Tibial nerve (tissue), 4 donors: Measurements from ENCODE around the gene LNX2. TPM values are rescaled to one million over a fixed set of nuclear protein-coding genes. Genes with fewer than 3 reads are reported as not detected.

Source experiments
- DNase-seq, 2 donors: peaks; one replicate each; pipeline ENCODE4 v3.0.0-alpha.2; 2019; ENCODE audit warnings: low spot score in 2 of 2
- H3K27ac ChIP-seq, 4 donors: fragments of 200-600 bp; sonication (generic) in 3 of 4; one replicate each; pipeline ENCODE4 v1.5.1; 2017 to 2019; ENCODE audit warnings: mild to moderate bottlenecking in 1 of 4
- H3K27me3 ChIP-seq, 2 donors: fragments of 200-600 bp; sonication (generic) in 1 of 2; one replicate each; pipeline versions ENCODE4 v1.5.1 to v1.6.0; 2017 to 2019
- H3K36me3 ChIP-seq, 3 donors: fragments of 200-600 bp; sonication (generic); one replicate each; pipeline ENCODE4 v1.5.1; 2018 to 2019
- H3K4me1 ChIP-seq, 4 donors: fragments of 200-600 bp; sonication (generic) in 3 of 4; one replicate each; pipeline ENCODE4 v1.5.1; 2017 to 2019
- H3K4me3 ChIP-seq, 4 donors: fragments of 200-600 bp; sonication (generic) in 3 of 4; one replicate each; pipeline ENCODE4 v1.5.1; 2017 to 2019; ENCODE audit warnings: mild to moderate bottlenecking in 1 of 4, moderate library complexity in 1 of 4
- H3K9me3 ChIP-seq, 4 donors: fragments of 200-600 bp; sonication (generic) in 3 of 4; one replicate each; pipeline ENCODE4 v1.5.1; 2017 to 2019
- EP300 ChIP-seq, 2 donors: sonication (generic); formaldehyde crosslinking; IDR thresholded peaks; one replicate each; pipeline ENCODE4 v1.6.1; 2017; ENCODE audit warnings: antibody characterized with exemption in 2 of 2, mild to moderate bottlenecking in 1 of 2
- POLR2A ChIP-seq, 2 donors: fragments of 450-650 bp; IDR thresholded peaks; one replicate each; pipeline ENCODE4 v1.6.1; 2017; ENCODE audit warnings: antibody characterized with exemption in 2 of 2, mild to moderate bottlenecking in 2 of 2, moderate library complexity in 2 of 2
- WGBS, 2 donors: methylation state at CpG; one replicate each; pipeline ENCODE4 v1.1.5; 2018; 5-methylcytosine and 5-hydroxymethylcytosine counted together
- total RNA-seq, 4 donors: library from RNA; depleted of rRNA; stranded (reverse); fragments of >200 nt; gene quantifications; one replicate each; pipeline ENCODE4 v1.1.0, GENCODE V29; 2016
- TF ChIP-seq, protein P1 (sequence below), 5 experiments: fragments of 200-600 bp in 3 of 5; fragments of 450-650 bp in 2 of 5; sonication (generic) in 3 of 5; IDR thresholded peaks; one replicate each; pipeline ENCODE4 v1.5.1; 2016 to 2019; ENCODE audit warnings: antibody characterized with exemption in 5 of 5, mild to moderate bottlenecking in 3 of 5, moderate library complexity in 2 of 5

The LNX2 gene
- total RNA-seq, 4 donors from 2014 or later = 4.6 to 7.3 (median 6.7) TPM

DNA sequence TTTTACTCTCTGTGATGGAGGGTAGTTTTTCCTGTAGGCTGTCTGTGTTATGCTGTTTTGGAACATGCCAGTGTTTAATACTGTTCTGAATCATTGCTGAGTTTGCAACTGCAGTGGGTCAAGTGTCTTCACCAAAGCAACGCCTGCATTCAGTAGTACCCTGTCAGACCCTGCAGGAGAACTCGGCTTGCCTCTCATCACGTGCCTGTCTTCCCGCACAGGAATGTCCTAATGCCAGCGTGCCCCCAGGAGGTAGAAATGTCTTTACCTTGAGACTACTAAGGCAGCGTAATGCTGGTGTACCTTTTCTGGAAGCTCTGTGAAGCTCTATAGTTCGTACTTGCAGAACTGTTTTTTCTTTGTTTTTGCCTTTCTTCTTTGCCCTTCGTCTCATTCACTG lies 43.6 kb upstream of the LNX2 start:
- Histone ChIP-seq H3K9me3 (no peaks in the 10 kb centered on the region), H3K4me1 (peaks cover 0 to 16% (median 0%) of the 10 kb centered on the region in 4 donors), H3K36me3 (peaks cover 0 to 23% (median 0%) of the 10 kb centered on the region in 3 donors), H3K27ac (no peak overlapping the region), H3K27me3 (no peaks in the 10 kb centered on the region), H3K4me3 (no peak overlapping the region)
- no peak for DNase-seq
- 72 to 79% methylated on average over 8 of the region's 8 CpGs for WGBS, 2 donors
- TF ChIP-seq, protein P1, sequence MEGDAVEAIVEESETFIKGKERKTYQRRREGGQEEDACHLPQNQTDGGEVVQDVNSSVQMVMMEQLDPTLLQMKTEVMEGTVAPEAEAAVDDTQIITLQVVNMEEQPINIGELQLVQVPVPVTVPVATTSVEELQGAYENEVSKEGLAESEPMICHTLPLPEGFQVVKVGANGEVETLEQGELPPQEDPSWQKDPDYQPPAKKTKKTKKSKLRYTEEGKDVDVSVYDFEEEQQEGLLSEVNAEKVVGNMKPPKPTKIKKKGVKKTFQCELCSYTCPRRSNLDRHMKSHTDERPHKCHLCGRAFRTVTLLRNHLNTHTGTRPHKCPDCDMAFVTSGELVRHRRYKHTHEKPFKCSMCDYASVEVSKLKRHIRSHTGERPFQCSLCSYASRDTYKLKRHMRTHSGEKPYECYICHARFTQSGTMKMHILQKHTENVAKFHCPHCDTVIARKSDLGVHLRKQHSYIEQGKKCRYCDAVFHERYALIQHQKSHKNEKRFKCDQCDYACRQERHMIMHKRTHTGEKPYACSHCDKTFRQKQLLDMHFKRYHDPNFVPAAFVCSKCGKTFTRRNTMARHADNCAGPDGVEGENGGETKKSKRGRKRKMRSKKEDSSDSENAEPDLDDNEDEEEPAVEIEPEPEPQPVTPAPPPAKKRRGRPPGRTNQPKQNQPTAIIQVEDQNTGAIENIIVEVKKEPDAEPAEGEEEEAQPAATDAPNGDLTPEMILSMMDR (IDR thresholded peaks at IDR 0.05) = no peak
- no peak for TF ChIP-seq EP300 (IDR thresholded peaks at IDR 0.05)
- TF ChIP-seq POLR2A (IDR thresholded peaks at IDR 0.05) = no peak

DNA sequence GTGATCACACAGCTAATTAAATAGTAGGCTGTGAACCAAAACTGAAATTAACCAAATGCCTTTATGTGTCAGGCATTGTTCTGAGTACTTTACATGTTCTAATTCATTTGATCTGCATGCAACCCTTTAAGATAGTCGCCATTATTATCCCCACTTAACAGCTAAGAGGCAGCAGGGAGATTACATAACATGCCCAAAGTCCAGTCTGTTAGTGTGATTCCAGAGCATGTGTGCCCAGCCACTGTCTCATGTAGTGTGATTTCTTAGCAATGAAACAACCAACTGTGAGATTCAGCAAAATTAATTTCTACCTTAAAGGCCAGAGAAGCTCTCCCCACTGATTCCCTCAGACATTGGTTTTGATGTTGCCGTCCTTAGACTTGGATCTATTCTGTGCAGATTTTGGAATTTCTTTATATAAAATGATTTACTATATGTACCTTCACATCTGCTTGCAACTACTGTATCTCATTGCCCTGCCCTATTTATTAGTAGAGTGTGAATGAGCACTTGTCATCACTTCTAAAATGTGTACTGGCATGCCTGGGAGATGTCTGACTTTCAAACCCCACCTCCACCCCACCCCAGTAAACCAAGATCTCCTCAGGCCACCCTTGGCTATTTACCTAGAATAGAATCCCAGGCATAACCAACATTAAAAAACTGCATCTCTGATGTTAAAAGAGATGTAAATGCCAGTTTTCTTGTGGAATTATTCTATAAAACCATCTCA lies 42.6 kb upstream of the LNX2 start:
- 75 to 89% methylated on average over 2 of the region's 2 CpGs for WGBS, 2 donors
- Histone ChIP-seq H3K27ac (no peak overlapping the region), H3K4me3 (no peak overlapping the region), H3K27me3 (no peaks in the 10 kb centered on the region), H3K4me1 (peaks cover 0 to 25% (median 2%) of the 10 kb centered on the region in 4 donors), H3K36me3 (peaks cover 0 to 23% (median 0%) of the 10 kb centered on the region in 3 donors), H3K9me3 (no peaks in the 10 kb centered on the region)
- no peak for DNase-seq
- TF ChIP-seq, protein P1 (IDR thresholded peaks at IDR 0.05) = no peak
- TF ChIP-seq EP300 (IDR thresholded peaks at IDR 0.05) (no peak), POLR2A (IDR thresholded peaks at IDR 0.05) (no peak)

DNA sequence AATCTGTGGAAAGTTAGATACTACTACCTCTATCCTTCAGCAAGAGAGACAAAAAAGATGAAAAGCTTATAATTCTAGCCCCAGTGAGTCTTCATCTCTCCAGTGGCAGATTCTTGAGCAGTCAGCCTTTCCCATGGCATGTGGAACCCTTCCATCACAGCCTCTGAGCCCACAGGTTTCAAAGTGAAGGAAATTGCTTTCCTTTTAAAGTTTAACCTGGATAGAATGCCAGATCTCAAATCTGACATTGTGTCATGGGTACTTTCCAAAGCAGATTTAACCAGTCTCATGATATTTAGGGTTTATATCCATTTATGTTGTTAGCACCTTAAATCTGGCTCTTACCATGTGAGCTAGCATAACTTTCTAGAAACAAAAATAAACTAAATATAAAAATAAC lies 40.7 kb upstream of the LNX2 start:
- no peak for DNase-seq
- peaks cover 0 to 10% (median 0%) of the 10 kb centered on the region in 3 donors for H3K36me3 ChIP-seq
- H3K9me3 ChIP-seq = no peaks in the 10 kb centered on the region
- H3K4me1 ChIP-seq = peaks cover 0 to 31% (median 2%) of the 10 kb centered on the region in 4 donors
- no peaks in the 10 kb centered on the region for H3K27me3 ChIP-seq
- TF ChIP-seq EP300 (IDR thresholded peaks at IDR 0.05) (no peak), POLR2A (IDR thresholded peaks at IDR 0.05) (no peak)
- TF ChIP-seq, protein P1 (IDR thresholded peaks at IDR 0.05) = no peak
- peak overlapping the region in 1 of 4 donors; percentile 64 for H3K27ac ChIP-seq
- H3K4me3 ChIP-seq = no peak overlapping the region

DNA sequence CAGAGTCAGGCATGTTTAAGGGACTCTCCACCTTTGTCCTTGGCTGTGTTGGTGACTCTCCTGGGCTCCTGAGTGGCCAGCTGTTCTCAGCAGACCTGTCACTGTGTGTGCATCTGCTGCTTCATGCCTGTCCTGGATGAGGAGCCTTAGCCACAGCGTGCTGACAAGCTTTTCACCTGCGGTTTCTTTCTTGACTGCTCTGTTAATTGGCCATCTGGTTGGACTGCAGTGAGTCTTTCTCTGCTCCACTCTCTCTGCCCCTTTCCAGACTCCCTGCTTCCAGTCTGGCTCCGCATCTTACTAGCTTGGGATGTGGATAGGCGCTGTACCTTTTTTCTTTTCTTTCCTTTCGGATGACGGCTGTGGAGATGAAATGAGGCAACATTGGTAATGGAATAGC lies 40.2 kb upstream of the LNX2 start:
- WGBS, 2 donors = 85 to 94% methylated on average over 6 of the region's 6 CpGs
- peak overlapping the region in 1 of 4 donors; percentile 64 for H3K27ac ChIP-seq
- H3K27me3 ChIP-seq = no peaks in the 10 kb centered on the region
- no peaks in the 10 kb centered on the region for H3K9me3 ChIP-seq
- TF ChIP-seq POLR2A (IDR thresholded peaks at IDR 0.05) = no peak
- TF ChIP-seq, protein P1 (IDR thresholded peaks at IDR 0.05) = no peak
- no peak for TF ChIP-seq EP300 (IDR thresholded peaks at IDR 0.05)
- peaks cover 0 to 36% (median 2%) of the 10 kb centered on the region in 4 donors for H3K4me1 ChIP-seq
- DNase-seq = no peak
- H3K4me3 ChIP-seq = no peak overlapping the region
- peaks cover 0 to 5% (median 0%) of the 10 kb centered on the region in 3 donors for H3K36me3 ChIP-seq

DNA sequence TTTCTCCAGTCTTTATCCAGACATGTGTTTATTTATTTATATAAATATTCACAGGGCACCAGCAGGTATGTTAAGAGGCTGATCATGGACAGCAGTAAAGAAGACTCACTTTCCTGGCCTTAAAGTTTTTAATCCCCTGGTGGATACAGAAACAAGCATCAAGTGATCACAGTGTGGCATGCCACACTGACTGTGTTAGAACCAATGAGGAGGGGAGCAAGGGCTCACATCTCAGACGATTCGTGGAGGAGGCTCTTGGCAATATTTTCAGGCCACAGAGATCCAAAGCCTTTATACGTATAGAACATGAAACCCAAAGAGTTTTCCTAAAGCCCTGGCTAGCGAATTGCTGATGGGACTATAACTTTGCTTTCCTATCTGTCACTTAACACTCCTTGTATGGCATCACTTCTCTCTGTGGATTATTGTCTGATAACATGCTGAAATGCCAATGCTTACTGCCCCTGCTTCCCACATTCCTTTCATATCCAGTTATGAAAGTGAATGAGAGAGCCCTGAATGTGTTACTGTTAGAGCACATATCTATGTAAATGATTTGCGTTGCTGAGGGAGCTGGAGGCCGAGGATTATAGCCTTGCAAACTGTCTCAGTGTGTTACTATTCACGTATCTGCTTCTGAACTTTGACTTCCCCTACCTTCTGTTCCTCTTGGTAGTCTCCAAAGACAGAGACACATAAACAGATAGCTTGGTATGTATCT lies 39.0 kb upstream of the LNX2 start:
- no peaks in the 10 kb centered on the region for H3K27me3 ChIP-seq
- peak overlapping the region in 2 of 4 donors; percentile 20 to 64 for H3K27ac ChIP-seq
- DNase-seq = no peak
- H3K4me3 ChIP-seq = no peak overlapping the region
- H3K36me3 ChIP-seq = peaks cover 0 to 4% (median 0%) of the 10 kb centered on the region in 3 donors
- TF ChIP-seq POLR2A (IDR thresholded peaks at IDR 0.05) (no peak), EP300 (IDR thresholded peaks at IDR 0.05) (no peak)
- TF ChIP-seq, protein P1 (IDR thresholded peaks at IDR 0.05) = no peak
- WGBS, 2 donors = 60 to 64% methylated on average over 7 of the region's 7 CpGs
- peaks cover 0 to 48% (median 2%) of the 10 kb centered on the region in 4 donors for H3K4me1 ChIP-seq
- H3K9me3 ChIP-seq = no peaks in the 10 kb centered on the region
